Skin of body (tissue), 3 donors: ENCODE measurements around the gene LYZ. TPM values are rescaled to one million over a fixed set of nuclear protein-coding genes. Genes with fewer than 3 reads are reported as not detected.

Experiments used
- DNase-seq: peaks from one replicate; lab custom pipeline; 2025; lab: John Stamatoyannopoulos, UW
- small RNA-seq: library from RNA; depleted of rRNA; stranded (forward); fragments of <200 nt; gene quantifications from one replicate; pipeline ENCODE3, GENCODE V24; 2014; ENCODE audit warnings: low replicate concordance
- total RNA-seq: library from RNA; depleted of rRNA; stranded (reverse); fragments of >200 nt; gene quantifications from one replicate; pipeline ENCODE4 v1.2.3, GENCODE V29; 2014

LYZ gene
- total RNA-seq, 1 donor from 2014 or later: 148 TPM

DNA sequence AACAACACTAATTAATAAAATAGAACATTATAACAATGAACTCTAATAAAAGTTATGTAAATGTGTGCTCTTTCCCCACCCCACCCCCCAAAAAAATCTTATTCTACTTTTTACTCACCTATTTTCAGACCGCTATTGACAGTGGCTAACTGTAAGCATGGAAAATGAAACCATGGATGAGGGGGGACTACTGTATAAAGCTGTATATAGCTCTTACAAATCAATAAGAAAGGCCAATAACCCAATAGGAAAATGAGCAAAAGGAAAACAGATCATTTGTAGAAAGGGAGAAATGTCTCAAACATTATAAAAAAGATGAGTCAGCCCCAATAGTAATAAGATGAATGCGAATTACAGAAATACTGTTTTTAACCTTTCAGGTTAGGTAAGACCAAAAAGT is 38.7 kb downstream of the LYZ start:
- no peak for DNase-seq

DNA sequence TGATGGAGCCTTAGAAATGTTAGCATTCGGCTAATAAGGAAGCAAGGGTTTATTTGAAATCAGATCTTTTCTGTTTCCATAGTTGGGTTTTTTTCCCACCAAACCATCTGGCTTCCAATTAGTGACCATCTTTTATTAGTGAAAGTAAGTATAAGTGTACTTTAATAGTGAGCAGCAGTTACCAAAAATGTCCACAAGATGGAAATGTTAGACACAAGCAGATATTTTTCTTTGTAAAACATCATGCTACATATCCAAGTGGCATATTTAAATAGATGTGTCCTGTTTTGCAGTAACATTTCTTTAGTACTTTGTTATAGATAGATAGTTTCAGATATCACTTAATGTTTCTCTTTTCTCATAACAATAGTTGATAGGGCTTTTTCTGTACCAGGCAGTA is 40.2 kb downstream of the LYZ start:
- DNase-seq: peak; percentile 32

DNA sequence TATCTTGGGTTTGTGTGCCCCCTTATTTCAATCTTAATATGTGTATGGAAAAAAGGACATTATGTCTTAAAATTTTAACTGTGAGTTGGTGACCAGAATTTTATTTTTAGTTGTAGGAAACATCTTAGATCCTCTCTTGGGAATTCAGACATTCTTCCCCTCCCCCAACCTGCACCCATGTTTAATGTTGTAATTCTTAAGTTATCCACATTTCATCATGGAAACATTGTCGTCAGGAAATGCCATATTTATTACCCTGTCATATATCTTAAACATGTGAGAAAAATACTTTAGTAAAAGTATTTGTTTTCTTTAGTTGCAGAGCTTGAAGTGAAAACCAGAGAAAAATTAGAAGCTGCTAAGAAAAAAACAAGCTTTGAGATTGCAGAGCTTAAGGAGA is 41.6 kb downstream of the LYZ start:
- no peak for DNase-seq

DNA sequence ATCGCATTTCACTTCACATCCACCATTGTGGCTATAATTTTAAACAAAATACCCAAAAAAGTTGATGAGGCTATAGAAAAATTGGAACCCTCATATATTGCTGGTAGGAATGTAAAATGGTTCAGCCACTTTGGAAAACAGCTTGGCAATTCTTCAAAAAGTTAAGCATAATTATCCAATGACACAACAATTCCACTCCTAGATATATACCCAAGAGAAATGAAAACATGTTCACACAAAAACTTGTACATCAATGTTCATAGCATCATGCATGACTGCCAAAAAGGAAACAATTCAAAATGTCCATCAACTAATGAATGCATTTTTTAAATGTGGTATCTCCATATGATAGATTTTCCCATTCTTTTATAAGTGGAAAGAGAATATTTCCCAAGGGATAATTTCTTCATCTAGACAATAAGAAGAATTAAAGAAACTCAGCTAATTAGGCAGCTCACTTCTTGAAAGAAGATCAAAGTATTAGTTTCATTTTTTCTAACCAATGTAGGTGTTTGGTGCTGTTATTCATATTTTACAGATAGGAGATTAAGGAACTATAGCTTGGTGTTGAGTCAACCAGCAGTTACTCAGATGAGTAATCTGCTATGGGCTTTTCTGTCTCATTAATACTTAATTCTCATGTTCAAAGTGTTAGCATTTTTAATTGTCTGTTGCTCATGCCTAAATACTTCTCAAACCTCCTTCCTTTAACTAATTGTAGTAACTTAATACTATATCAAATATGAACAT is 44.2 kb downstream of the LYZ start:
- no peak for DNase-seq

DNA sequence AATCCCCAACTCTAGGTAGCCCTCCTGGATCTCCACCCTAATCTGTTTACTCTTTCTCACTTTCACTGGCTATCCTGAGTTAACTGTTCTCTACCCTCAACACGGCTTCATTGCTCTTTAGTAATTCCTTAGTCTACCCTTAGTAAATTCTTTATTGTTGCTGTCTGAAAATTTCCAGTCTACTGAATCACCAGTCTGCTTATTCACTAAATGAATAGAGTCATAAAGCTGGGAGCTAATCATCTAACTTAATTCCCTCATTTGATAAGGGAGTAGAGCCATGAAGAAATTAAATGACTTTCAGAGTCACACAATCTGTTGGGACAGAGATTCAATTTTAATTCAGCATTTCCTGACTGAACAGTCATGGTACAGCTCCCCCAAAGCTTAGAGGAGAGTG is 47.9 kb downstream of the LYZ start:
- DNase-seq: no peak

DNA sequence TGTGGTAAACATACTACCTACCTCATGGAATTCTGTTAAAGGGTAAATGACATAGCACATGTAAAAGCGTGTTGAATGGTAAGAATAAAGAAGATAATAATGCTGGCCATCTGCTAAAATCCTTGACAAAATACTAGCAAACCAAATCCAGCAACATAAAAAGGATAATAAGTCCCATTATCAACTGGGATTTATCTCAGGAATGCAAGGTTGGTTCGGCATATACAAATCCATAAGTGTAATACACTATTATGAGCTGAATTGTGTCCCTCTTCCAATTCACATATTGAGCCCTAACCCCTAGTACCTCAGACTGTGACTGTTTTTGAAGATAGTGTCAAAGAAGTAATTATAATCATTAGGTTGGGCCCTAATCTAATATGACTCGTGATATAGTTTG is 48.8 kb downstream of the LYZ start:
- no peak for DNase-seq

DNA sequence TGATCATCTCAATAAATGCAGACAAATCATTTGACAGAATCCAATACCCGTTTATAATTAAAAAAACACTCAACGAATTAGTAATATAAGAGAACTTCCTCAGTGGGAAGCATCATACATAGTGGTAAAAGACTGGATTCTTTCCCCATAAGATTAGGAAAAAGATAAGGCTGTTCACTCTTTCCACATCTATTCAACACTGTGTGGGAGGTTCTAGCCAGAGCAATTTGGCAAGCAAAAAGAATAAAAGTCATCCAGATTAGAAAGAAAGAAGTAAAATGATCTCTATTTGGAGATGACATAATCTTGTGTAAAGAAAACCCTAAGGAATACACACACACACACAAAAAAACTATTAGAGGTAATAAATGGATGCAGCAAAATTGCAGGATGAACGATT is 49.8 kb downstream of the LYZ start:
- DNase-seq: no peak

DNA sequence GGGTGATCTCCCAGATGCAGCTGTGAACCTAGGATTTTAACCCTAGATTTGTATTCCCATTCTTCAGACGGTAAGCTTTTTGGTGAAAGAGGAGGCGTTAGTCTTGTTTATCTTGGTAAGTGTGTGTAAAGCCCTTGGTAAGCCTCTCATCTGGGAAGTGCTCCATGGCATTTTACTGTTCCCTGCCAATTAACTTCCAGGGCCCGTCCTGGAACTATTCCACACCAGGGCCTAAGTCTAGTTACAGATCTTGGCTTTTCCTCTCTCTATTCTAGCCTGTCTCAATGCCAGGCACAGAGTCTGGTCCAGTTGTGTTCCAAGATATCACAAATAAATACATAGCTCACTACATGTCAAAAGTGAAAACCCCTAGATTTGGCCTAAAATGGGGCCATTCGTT is 53.8 kb downstream of the LYZ start:
- DNase-seq: no peak

Small RNAs within 50 kb of the gene (small RNA-seq; reads per million reads assigned to genes)
- not detected for gene RN7SL804P

Other genes with a start within 250 kb of the LYZ start
- 46.6 TPM for gene CPSF6, start 108.8 kb upstream of the LYZ start, total RNA-seq
- gene YEATS4, start 11.4 kb downstream of the LYZ start, total RNA-seq: 12.9 TPM
- 49.3 TPM for gene FRS2, start 122.0 kb downstream of the LYZ start, total RNA-seq
- gene CCT2, start 237.1 kb downstream of the LYZ start, total RNA-seq: 141 TPM